Mucosa of stomach (tissue), 1 donor: ENCODE results near the gene CEP170.

Experiments
- H3K27me3 ChIP-seq: one replicate; pipeline ENCODE4 v1.7.0; 2013; ENCODE audit warnings: mild to moderate bottlenecking, low read length; ENCODE audit not compliant: control insufficient read depth, insufficient read depth
- H3K36me3 ChIP-seq: one replicate; pipeline ENCODE4 v1.7.0; 2013; ENCODE audit warnings: low read length; ENCODE audit not compliant: control insufficient read depth, insufficient read depth
- H3K4me1 ChIP-seq: one replicate; pipeline ENCODE4 v1.7.0; 2013; ENCODE audit warnings: mild to moderate bottlenecking, low read length; ENCODE audit not compliant: control insufficient read depth, insufficient read depth
- H3K4me3 ChIP-seq: one replicate; pipeline ENCODE4 v1.7.0; 2013; ENCODE audit warnings: low read length
- H3K9ac ChIP-seq: one replicate; pipeline ENCODE4 v1.7.0; 2013; ENCODE audit warnings: mild to moderate bottlenecking, low read length, moderate library complexity
- H3K9me3 ChIP-seq: one replicate; pipeline ENCODE4 v1.7.0; 2013; ENCODE audit warnings: mild to moderate bottlenecking, low read length, moderate library complexity; ENCODE audit not compliant: control insufficient read depth
- donor health status: Pancreatic carcinoma.

CEP170 gene

DNA sequence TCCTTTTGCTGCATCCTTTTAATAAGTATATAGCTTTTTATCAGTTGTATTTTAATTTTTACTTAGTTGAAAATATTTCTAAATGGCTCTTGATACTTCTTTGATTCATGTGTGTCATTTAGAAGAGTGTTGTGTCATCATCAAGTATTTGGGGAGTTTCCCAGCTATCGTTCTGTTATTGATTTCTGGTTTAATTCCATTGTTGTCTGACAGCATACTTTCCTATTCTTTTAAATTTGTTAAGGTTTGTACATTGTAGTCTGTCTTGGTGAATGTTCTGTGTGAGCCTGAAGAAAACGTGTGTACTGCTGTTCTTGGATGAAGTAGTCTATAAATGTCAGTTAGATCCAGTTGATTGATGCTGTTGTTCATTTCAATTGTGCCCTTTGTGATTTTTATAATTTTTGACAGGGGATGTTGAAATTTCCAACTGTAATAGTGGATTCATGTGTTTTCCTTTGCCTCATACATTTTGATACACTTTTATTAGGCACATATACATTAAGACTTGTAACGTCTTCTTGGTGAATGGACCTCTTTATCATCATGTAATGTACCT, 25.6 kb upstream of the CEP170 start:
- Histone ChIP-seq H3K27me3 (no peaks in the 10 kb centered on the region), H3K4me3 (no peak overlapping the region), H3K36me3 (no peaks in the 10 kb centered on the region), H3K9me3 (no peaks in the 10 kb centered on the region), H3K4me1 (no peaks in the 10 kb centered on the region), H3K9ac (no peak overlapping the region)

DNA sequence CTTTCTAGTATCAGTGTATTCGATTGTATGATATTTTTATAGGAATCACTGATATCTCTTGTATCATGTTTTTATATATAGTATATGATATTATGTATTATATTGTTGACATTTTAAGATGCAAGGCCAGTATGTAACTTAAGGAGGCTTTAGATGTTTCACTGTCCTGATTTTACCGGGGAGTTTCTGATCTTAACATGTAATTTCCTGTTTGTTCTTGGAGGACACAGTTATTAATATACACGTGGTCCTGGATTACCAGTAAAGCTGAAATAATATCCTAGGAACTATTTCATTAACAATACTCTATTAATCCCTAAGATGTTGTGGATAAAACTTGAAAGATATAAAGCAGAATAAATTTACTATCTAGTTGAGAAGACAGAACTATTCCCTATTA, 20.2 kb upstream of the CEP170 start:
- Histone ChIP-seq H3K9me3 (no peaks in the 10 kb centered on the region), H3K4me1 (no peaks in the 10 kb centered on the region), H3K9ac (no peak overlapping the region), H3K27me3 (no peaks in the 10 kb centered on the region), H3K36me3 (no peaks in the 10 kb centered on the region), H3K4me3 (no peak overlapping the region)

DNA sequence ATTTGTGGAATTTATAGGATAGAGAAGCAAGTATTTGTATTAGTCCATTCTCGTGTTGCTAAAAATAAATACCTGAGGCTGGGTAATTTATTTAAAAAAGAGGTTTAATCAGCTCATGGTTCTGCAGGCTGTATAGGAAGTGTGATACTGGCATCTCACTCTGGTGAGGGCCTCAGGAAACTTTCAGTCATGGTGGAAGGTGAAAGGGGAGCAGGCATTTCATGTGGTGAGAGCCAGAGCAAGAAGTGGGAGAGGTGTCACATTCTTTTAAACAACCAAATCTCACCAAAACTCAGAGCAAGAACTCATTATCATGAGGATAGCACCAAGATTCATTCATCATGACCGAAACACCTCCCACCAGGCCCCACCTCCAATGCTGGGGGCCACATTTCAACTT, 18.9 kb upstream of the CEP170 start:
- Histone ChIP-seq H3K4me3 (no peak overlapping the region), H3K4me1 (no peaks in the 10 kb centered on the region), H3K36me3 (no peaks in the 10 kb centered on the region), H3K9me3 (no peaks in the 10 kb centered on the region), H3K9ac (no peak overlapping the region), H3K27me3 (no peaks in the 10 kb centered on the region)

DNA sequence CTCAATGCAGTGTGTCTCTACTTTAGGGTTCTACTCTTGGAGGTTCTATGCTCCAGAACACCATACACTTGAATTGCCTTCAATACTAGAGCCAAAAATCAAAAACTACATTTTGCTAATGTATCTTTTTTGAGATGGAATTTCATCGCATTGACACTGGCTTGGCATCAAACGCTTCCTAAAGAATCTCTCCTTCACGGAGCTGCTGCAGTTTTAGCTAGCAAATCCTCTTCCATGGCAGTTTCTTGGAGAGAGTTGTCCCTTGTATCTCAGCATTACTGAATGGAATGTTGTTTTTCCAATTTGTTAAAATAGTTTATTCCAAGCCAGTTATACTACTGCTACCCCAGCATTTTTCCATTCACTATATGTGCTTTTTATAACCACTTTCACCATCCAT, 18.4 kb upstream of the CEP170 start:
- no peaks in the 10 kb centered on the region for H3K4me1 ChIP-seq
- H3K36me3 ChIP-seq, result no peaks in the 10 kb centered on the region
- no peaks in the 10 kb centered on the region for H3K27me3 ChIP-seq
- no peaks in the 10 kb centered on the region for H3K9me3 ChIP-seq
- H3K4me3 ChIP-seq, result no peak overlapping the region
- no peak overlapping the region for H3K9ac ChIP-seq

DNA sequence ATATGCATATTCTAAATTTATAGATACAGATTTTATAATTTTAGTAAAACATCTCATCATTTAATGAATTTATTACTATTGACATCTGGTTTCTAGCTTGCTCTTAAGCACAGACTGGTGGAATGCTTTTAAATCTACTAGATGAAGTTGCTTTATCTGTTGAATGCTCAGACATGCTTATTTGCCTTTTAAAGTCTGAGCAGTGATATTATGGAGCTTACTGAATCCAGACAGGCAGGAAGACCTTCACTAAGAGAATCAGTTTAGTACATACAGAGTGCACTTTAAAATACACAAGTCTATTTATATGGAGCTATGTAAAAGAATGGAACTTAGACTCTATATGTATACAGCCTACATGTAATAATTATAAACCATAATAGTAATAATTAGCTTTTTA, 17.3 kb upstream of the CEP170 start:
- Histone ChIP-seq H3K4me1 (no peaks in the 10 kb centered on the region), H3K27me3 (no peaks in the 10 kb centered on the region), H3K4me3 (no peak overlapping the region), H3K9me3 (no peaks in the 10 kb centered on the region), H3K9ac (no peak overlapping the region), H3K36me3 (no peaks in the 10 kb centered on the region)

DNA sequence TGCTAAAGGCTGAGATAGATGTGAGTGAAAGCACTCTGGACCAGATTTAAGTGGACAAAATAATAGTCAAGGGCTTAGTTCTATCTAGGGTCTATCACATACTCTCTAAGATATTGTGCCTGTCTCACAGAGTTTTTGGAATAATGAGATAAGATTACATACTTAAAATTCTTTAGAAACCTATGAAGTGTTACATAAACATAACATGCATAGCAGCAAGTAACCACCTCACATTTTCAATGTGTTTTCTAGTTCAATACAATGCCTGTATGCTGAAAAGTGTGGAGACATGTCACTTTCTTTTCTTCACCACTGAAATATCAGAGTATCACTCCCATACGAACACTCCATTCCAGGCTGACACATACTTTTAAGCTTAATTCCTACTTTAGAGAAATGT, 16.9 kb upstream of the CEP170 start:
- Histone ChIP-seq H3K36me3 (no peaks in the 10 kb centered on the region), H3K4me3 (no peak overlapping the region), H3K4me1 (no peaks in the 10 kb centered on the region), H3K27me3 (no peaks in the 10 kb centered on the region), H3K9ac (no peak overlapping the region), H3K9me3 (no peaks in the 10 kb centered on the region)

DNA sequence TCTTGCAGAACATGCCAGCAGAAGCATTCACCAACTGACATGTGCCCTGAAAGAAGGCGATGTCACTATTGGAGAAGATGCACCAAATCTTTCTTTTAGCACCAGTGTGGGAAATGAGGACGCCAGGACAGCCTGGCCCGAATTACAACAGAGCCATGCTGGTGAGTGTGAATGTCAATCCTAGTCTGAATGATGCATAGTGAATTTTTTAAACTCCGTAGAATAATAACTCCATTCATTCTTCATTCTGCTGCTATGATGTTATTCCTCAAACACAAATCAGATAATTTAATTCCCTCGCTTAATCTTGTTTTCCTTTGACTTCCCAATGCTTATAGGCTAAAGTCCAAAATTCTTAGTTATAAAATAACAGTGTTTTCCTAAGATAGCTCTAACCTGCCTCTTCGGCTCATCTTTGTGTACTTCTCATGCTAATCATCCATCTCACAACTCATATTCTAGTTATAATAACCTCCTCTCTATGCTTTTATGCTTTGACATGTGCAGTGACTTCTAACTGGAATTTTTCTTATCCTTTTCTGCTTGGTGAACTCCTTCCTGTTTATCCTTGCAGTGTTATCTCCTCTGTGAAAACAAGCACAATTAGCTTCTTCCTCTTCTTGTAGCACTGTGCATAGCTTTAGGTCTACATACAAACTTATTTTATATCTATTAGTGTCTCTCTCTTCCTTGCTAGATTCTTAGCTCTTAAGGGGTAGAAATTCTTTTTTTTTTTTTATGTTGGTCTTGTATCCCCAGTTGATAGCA, 15.2 kb upstream of the CEP170 start:
- no peak overlapping the region for H3K9ac ChIP-seq
- H3K36me3 ChIP-seq, result no peaks in the 10 kb centered on the region
- no peaks in the 10 kb centered on the region for H3K4me1 ChIP-seq
- H3K4me3 ChIP-seq, result no peak overlapping the region
- no peaks in the 10 kb centered on the region for H3K9me3 ChIP-seq
- no peaks in the 10 kb centered on the region for H3K27me3 ChIP-seq

DNA sequence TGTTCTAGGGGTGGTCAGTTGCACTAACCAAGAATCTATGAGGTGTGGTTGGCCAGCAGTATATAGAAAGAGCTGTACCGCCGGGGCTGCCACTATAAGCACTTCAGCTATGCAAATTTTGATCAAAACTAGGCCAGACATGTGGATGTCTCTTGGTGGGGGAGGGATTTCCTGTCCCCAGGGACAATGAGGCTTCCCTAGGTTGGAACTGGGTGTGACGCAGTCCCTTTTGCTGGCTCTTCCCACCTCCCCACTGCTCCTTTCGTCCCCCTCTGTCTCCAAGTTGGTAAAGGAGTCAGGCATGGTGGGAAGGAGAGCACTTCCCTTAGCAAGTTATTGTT, 14.3 kb upstream of the CEP170 start:
- no peaks in the 10 kb centered on the region for H3K9me3 ChIP-seq
- no peaks in the 10 kb centered on the region for H3K27me3 ChIP-seq
- no peaks in the 10 kb centered on the region for H3K4me1 ChIP-seq
- no peak overlapping the region for H3K4me3 ChIP-seq
- H3K9ac ChIP-seq, result no peak overlapping the region
- H3K36me3 ChIP-seq, result no peaks in the 10 kb centered on the region

DNA sequence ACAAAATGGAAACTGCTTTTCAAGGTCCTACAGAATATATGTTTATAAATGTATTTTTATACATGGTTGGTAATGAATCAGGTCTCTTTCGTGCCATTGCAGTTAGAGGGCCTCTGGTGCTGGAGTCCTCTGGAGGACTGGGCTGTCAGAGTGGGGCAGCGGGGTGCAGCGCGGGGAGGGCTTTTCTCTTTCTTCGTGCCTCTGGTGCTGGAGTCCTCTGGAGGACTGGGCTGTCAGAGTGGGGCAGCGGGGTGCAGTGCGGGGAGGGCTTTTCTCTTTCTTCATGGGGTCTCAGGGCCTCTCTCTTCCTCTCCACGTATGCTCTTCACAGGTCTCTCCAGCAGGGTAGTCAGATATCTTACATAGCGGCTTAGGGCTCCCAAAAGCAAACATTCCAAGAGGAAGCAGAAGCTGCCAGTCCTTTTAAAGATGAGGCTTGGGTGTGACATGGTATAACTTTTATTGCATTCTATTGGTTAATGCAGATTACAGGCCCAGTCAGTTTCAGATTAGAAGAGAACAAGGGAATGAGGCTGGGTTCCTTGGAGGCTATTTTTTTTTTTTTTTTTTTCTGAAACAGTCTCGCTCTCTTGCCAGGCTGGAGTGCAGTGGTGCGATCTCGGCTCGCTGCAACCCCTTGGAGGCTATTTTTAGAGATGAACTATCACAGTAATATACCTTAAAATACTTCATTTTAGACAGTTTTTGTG, 13.8 kb upstream of the CEP170 start:
- Histone ChIP-seq H3K9ac (no peak overlapping the region), H3K4me3 (no peak overlapping the region), H3K4me1 (no peaks in the 10 kb centered on the region), H3K9me3 (no peaks in the 10 kb centered on the region), H3K27me3 (no peaks in the 10 kb centered on the region), H3K36me3 (no peaks in the 10 kb centered on the region)

DNA sequence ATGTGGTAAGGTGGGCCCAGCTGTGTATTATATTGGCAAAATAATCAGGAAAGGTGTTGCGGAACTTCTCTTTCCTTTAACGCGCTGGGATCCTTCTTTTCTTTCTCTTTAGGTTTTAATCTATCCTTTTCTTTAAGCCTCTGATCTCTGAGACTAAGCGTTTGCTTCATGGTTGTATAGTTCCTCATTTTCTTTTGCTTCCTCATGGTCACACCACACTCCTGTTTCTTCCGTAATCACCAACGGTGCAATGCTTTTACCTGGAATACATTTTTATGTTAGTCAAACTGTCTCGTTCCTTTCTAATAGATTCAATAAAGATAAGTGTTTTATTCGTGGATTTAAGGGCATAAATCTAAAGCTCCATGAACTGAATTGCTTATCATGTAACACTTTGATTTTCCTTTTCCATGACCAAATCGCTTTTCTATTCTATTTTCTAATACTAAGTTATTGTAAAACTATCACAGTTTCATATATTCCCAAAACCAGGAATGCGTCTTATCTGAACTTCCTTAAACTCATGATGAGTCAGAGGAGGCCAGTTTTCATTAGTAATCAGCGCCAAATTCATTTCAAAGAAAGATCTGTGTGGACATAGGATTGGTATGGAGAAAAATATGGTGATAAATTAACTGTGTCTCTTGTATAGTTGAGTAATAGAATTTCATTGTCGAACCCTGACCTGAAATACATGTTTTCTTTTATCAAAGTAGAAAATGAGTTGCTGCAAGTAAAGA, 13.0 kb upstream of the CEP170 start:
- no peaks in the 10 kb centered on the region for H3K4me1 ChIP-seq
- no peak overlapping the region for H3K4me3 ChIP-seq
- H3K36me3 ChIP-seq, result no peaks in the 10 kb centered on the region
- H3K9me3 ChIP-seq, result no peaks in the 10 kb centered on the region
- H3K27me3 ChIP-seq, result no peaks in the 10 kb centered on the region
- no peak overlapping the region for H3K9ac ChIP-seq

DNA sequence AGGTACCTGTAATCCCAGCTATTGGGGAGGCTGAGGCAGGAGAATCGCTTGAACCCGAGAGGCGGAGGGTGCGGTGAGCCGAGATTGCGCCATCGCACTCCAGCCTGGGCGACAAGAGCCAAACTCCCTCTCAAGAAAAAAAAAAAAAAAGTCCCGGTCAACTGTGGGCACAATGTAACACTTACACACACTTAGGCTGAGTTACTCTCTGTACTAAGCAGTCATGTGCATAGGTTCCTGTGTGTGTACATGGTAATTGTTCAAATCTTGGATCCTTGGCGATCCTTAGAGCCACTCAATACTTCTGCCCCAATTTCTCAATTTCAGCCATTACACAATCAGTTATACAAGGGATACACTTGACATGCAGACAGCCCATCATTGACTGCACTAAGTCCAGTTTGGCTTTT, 12.4 kb upstream of the CEP170 start:
- H3K4me3 ChIP-seq, result no peak overlapping the region
- H3K9me3 ChIP-seq, result no peaks in the 10 kb centered on the region
- no peaks in the 10 kb centered on the region for H3K4me1 ChIP-seq
- H3K27me3 ChIP-seq, result no peaks in the 10 kb centered on the region
- no peaks in the 10 kb centered on the region for H3K36me3 ChIP-seq
- H3K9ac ChIP-seq, result no peak overlapping the region

DNA sequence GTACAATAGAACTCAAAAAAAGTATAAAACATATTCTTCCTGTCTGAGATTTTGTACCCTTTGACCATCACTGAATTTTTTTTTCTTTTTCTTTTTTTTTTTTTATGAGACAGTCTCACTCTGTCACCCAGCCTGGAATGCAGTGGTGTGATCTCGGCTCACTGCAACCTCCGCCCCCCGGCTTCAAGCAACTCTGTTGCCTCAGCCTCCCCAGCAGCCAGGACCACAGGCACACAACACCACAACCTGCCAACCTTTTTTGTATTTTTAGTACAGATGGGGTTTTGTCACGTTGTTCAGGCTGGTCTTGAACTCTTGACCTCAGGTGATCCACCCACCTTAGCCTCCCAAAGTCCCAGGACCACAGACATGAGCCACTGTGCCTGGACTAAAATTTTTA, 11.2 kb upstream of the CEP170 start:
- Histone ChIP-seq H3K36me3 (no peaks in the 10 kb centered on the region), H3K4me1 (no peaks in the 10 kb centered on the region), H3K27me3 (no peaks in the 10 kb centered on the region)

More for the DNA sequence above, 11.2 kb upstream of the CEP170 start:
- H3K9ac ChIP-seq, result no peak overlapping the region
- no peak overlapping the region for H3K4me3 ChIP-seq
- no peaks in the 10 kb centered on the region for H3K9me3 ChIP-seq
